HL-60/S4 treated with phorbol 12-myristate 13-acetate at 8.2 ng/mL for 4 days and 3 days (cell line): ENCODE results near the gene ANO5.

Experiments
- in situ Hi-C: fragments of 300-500 bp; cut with MboI; formaldehyde crosslinking; loops from 2 replicates; pipeline ENCODE4 v1.15.0; 2022; ENCODE audit warnings: low sequenced_read_pairs

The ANO5 gene, protein sequence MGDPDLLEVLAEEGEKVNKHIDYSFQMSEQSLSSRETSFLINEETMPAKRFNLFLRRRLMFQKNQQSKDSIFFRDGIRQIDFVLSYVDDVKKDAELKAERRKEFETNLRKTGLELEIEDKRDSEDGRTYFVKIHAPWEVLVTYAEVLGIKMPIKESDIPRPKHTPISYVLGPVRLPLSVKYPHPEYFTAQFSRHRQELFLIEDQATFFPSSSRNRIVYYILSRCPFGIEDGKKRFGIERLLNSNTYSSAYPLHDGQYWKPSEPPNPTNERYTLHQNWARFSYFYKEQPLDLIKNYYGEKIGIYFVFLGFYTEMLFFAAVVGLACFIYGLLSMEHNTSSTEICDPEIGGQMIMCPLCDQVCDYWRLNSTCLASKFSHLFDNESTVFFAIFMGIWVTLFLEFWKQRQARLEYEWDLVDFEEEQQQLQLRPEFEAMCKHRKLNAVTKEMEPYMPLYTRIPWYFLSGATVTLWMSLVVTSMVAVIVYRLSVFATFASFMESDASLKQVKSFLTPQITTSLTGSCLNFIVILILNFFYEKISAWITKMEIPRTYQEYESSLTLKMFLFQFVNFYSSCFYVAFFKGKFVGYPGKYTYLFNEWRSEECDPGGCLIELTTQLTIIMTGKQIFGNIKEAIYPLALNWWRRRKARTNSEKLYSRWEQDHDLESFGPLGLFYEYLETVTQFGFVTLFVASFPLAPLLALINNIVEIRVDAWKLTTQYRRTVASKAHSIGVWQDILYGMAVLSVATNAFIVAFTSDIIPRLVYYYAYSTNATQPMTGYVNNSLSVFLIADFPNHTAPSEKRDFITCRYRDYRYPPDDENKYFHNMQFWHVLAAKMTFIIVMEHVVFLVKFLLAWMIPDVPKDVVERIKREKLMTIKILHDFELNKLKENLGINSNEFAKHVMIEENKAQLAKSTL

GRCh38 chr11:22192642-22193347, at the start of gene ANO5:
Gene ANO5 (plus strand): TSS chr11:22193085. CDS start chr11:22193493, 408 bp downstream.
- in situ Hi-C loops: no loop called here

GRCh38 chr11:22151649-22152197, 41.2 kb upstream of the ANO5 start:
- in situ Hi-C loops: no loop called here

DNA sequence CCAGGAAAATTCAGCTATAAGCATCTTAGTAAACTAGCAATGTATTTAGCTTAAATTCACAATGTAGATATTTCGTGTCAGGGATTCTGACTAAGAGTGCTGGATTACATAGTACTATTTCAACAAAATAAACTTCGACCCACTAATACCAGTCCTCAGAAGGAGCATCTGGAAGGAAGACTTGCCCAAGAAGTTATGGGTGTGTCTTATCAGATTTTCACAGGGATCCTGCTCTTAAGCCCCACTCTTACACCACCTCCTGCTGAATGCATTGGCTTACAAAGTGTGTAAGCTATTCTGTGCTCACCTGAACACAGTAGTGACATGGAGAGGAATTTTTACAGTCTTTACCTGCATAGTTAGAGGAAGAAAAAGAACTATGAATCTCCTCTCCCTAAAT, 35.4 kb upstream of the ANO5 start:
- in situ Hi-C loops: no loop called here

DNA sequence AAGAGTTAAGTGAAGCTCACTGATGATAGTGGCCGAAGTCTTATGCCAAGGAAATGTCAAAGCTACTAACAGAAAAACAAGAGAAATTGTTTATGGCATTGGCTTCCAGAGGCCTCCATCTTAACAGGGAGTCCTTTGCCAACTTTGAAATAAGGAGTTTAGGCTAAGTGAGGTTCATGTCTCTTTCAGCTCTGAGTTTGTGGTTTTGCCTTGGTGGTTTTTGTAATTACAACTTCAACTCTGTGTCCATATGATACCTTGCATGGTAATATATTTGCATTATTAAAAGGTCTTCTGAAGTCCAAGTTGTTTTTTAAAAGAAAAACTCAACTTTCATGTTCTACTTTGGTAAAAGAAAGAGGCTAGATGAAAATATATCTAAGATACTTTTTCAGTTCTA, 31.4 kb upstream of the ANO5 start:
- in situ Hi-C loops: no loop called here

DNA sequence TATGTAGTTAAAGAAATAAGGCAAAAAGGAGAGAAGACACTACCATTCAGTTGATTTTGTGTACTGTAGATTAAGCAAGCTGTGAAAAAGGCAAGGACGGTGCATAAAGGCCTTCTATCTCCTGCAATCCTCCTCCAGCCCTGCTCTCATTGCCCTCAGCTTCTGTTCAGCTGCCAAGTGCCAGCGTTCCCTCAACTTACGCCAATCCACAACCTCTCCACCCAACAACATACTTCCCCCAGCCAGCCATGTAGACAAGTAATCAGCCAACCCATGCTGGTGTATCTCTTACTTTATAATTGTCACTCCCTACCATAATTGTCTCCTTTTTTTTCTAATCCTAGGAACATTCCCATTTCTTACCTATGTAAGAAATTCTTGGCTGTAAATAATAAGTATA, 30.1 kb upstream of the ANO5 start:
- in situ Hi-C loops: no loop called here

DNA sequence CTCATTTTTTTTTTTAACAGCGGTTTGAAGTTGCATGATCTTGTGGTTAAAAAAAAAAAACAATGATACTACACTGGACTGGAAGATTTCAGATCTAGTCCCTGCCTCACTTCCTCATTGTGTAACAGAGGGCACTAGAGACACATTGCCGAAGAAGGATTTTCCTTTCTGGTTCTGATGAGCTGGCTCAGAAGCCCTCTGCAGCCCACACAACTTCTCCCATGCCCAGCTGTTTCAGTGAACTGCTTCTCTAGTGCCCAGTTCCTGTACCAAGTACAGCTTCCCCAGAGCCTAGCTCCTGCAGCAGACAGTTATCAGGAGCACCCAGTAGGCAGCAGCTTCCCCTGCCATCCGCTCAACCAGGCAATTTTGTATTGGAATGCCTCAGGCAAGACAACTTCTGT, 29.5 kb upstream of the ANO5 start:
- in situ Hi-C loops: no loop called here

DNA sequence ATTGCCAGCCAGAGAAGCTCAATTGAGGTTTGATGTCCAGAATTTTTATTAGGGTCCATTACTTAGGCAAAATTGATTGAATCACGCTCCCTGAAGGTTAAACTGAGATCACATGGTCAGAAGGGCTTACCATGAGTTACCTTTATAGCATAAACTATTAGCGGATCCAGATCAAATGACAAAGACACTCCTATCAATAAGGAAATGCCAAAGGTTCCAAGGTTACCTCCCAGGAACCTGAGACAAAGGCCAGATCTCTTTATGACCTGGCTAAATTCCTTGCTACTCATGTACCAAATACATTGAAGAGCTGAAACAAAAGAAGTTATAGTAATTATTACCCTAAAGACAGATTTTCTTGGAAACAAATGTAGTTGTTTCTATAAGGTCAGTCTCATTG, 27.8 kb upstream of the ANO5 start:
- in situ Hi-C loops: no loop called here

- in situ Hi-C loops: no loop called here
Observed at GRCh38 chr11:22165759-22166513, 26.9 kb upstream of the ANO5 start.

- in situ Hi-C loops: no loop called here
Observed at GRCh38 chr11:22169833-22170232, 23.1 kb upstream of the ANO5 start.

DNA sequence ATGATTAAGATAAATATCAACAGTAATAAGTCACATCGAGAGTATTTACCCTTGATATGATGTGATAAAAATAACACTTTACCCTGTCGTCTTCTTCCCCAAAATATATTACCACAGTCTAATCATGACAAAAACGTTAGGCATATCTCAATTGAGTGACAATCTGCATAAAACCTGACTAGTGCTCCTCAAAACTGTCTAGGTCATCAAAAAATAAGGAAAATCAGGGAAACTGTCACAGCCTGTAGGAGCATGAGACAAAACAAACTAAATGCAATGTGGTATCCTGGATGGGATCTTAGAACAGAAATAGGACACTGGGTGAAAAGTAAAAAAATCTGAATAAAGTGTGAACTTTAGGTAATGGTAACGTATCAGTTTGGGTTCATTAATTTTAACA, 19.4 kb upstream of the ANO5 start:
- in situ Hi-C loops: no loop called here

- in situ Hi-C loops: no loop called here
Observed at GRCh38 chr11:22177186-22177585, 15.7 kb upstream of the ANO5 start.

GRCh38 chr11:22179626-22180025, 13.3 kb upstream of the ANO5 start:
- in situ Hi-C loops: no loop called here

- in situ Hi-C loops: no loop called here
Observed at GRCh38 chr11:22180131-22180530, 12.8 kb upstream of the ANO5 start.

DNA sequence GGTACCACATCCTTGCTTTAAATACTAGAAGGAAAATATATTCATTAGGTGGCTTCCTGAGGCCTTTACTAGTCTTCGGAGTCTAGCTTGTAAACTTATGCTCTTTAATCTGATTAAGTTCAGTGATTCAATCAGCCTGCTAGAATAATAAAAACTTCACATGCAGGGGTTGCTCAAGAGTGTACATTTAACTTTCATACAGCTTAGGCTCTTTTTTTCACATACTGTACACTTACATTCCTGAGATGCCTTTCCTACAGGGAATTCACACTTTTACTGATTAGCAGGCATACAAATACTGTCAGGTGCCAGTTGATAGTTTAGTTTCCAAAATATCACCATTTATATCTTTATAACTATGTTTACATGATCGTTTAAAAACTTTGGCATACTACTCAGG, 3.2 kb upstream of the ANO5 start:
- in situ Hi-C loops: no loop called here

GRCh38 chr11:22190827-22191463, 1.9 kb upstream of the ANO5 start:
- in situ Hi-C loops: no loop called here

GRCh38 chr11:22192289-22192641, 620 bp upstream of the ANO5 start:
- in situ Hi-C loops: no loop called here

GRCh38 chr11:22193348-22194051, 615 bp downstream of the ANO5 start:
- in situ Hi-C loops: no loop called here

DNA sequence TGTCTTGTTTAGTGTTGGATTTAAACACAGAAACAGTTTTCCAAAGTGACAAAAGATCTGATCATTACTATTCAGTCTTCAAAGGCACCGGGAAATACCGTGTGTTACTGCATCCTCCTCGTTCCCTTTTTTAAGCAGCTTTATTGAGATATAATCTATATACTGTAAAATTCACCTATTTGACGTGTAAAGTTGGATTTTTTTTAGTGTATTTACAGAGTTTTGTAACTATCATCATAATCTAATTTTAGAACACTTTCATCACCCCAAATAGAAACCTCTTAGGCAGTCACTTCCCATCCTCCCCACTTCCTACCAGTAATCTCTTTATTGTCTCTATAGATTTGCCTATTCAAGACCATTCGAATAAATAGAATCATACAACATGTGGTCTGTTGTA, 1.4 kb downstream of the ANO5 start:
- in situ Hi-C loops: no loop called here

DNA sequence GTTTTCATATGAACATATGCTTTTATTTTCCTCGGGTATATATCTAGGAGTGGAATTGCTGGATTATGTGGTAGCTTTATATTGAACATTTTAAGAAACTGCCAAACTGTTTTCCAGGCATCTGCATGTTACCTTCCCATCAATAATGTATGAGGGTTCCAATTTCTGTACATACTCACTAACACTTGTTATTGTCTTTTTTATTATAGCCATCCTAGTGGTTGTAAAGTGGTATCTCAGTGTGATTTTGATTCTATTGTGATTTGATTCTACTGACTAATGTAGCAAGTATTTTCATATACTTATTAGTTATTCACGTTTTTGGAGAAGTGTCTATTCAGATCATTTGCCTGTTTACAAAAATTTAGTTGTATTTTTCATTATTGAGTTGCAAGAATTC, 2.0 kb downstream of the ANO5 start:
- in situ Hi-C loops: no loop called here
